WI38 (cell line): ENCODE data around the gene BTBD9.

Experiments used
- H3K4me3 ChIP-seq: 2 replicates; pipeline ENCODE4 v1.5.1; 2011; ENCODE audit warnings: low read depth, mild to moderate bottlenecking, control low read depth, low read length
- TF ChIP-seq, protein P1 (sequence below): IDR thresholded peaks from 2 replicates; pipeline ENCODE4 v1.5.1; 2012; ENCODE audit warnings: low read depth, mild to moderate bottlenecking, control low read depth, low read length

Gene BTBD9

GRCh38 chr6:38159596-38159995 is 480.1 kb downstream of the BTBD9 start:
- H3K4me3 ChIP-seq, result no peak overlapping the region
- TF ChIP-seq, protein P1, sequence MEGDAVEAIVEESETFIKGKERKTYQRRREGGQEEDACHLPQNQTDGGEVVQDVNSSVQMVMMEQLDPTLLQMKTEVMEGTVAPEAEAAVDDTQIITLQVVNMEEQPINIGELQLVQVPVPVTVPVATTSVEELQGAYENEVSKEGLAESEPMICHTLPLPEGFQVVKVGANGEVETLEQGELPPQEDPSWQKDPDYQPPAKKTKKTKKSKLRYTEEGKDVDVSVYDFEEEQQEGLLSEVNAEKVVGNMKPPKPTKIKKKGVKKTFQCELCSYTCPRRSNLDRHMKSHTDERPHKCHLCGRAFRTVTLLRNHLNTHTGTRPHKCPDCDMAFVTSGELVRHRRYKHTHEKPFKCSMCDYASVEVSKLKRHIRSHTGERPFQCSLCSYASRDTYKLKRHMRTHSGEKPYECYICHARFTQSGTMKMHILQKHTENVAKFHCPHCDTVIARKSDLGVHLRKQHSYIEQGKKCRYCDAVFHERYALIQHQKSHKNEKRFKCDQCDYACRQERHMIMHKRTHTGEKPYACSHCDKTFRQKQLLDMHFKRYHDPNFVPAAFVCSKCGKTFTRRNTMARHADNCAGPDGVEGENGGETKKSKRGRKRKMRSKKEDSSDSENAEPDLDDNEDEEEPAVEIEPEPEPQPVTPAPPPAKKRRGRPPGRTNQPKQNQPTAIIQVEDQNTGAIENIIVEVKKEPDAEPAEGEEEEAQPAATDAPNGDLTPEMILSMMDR, result no peak

GRCh38 chr6:38158762-38159350 is 480.9 kb downstream of the BTBD9 start:
- TF ChIP-seq, protein P1, result no peak
- H3K4me3 ChIP-seq, result no peak overlapping the region

GRCh38 chr6:38157905-38158304 is 481.8 kb downstream of the BTBD9 start:
- TF ChIP-seq, protein P1, result no peak
- H3K4me3 ChIP-seq, result no peak overlapping the region

GRCh38 chr6:38156818-38157565 is 482.7 kb downstream of the BTBD9 start:
- H3K4me3 ChIP-seq, result no peak overlapping the region
- TF ChIP-seq, protein P1, result no peak

- no peak overlapping the region for H3K4me3 ChIP-seq
- TF ChIP-seq, protein P1, result no peak
Measured at GRCh38 chr6:38155621-38156204, 484.0 kb downstream of the BTBD9 start.

DNA sequence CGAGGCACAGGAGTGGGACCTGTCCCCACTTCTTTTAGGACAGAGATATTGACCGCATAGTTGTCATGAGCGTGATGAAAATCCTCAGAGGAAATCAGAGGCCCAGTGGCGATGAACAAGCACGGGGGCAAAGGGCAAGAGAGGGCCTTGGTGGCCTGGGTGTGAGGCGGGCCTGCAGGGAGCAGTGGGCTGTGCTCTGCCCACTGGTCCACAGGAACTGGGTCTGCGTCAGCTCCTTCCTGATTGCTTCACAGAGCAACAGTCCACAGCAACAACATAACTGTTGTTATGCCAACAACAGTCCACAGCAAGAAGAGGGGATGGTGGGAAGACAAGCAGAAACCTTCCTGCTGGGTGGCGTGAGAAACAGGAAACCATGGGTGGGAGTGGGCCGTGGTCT is 484.6 kb downstream of the BTBD9 start:
- TF ChIP-seq, protein P1, result no peak

DNA sequence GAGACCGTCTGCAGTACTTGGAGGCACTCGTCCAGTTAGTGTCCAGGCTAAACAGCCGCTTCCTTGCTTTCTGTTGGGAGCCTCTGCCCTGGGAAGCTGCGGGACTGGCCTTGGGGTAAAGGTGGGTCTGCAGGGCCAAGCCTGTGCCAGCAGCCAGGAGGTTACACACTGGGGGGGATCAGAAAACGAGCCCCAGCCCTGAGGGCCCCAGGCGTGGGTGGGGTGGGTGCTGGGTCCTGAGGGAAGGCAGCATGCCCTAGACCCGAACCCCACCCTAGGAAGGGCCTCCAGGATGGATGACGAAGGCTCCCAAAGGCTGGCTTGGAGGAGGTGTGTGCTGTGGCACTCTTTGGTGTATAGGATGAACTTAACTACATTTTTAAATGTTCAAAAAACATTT is 485.0 kb downstream of the BTBD9 start:
- no peak overlapping the region for H3K4me3 ChIP-seq
- TF ChIP-seq, protein P1, result no peak

More for the DNA sequence above, 484.6 kb downstream of the BTBD9 start:
- H3K4me3 ChIP-seq, result no peak overlapping the region
